HG03045 (cell line): ENCODE data around the gene IST1.
"Not testable (repeated sequence)": the region's sequence is repeated elsewhere in the genome, so short reads cannot be mapped to it uniquely, and the experiment has no call there.

Source experiments
- ATAC-seq: cut with Tn5 transposase; IDR thresholded peaks from one replicate; pipeline ENCODE4 v1.9.1; 2021; ENCODE audit warnings: mild to moderate bottlenecking, moderate library complexity; ENCODE audit not compliant: unreplicated experiment

Gene IST1

DNA sequence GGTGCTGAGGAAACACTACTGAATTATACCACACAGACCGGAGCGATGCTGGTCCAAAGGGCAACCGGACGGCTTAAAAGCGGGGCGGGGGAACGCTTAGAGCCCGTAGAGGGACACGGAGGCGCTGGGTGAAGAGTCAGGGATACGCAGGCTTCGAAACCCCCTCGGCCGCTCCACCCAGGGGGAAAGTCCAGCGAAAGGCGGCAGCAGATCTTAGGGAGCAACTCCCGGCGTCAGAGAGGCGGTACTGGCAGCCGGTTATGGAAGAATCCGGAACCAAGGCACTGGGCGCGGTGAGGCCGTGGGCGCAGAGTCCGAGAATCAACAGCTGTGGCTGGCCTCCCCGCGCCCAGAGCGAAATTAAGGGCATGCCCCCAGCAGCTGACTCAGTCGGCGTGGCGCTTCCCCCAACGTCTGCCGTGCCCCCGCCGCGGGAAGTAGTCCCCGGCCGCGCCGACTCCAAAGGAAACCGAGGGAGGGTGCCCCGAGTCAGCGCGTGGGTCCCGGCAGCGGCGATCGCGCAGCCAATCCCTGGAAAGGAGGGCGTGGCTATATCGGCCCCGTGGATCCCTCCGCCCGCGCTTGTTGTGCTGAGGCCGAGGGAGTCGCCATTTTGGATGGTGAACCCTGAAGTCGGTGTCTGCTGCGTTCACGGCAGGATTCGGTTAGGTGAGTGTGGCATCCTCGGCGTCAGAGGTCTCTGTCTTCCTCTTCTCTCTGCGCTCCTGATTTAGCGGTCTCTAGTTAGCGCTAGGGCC is at the start of gene IST1:
Gene IST1, plus strand, starts transcription at position 611 of the 758 bp plus-strand sequence. CDS start 20,110 bp downstream, outside the sequence.
- ATAC-seq: peak; percentile 88

DNA sequence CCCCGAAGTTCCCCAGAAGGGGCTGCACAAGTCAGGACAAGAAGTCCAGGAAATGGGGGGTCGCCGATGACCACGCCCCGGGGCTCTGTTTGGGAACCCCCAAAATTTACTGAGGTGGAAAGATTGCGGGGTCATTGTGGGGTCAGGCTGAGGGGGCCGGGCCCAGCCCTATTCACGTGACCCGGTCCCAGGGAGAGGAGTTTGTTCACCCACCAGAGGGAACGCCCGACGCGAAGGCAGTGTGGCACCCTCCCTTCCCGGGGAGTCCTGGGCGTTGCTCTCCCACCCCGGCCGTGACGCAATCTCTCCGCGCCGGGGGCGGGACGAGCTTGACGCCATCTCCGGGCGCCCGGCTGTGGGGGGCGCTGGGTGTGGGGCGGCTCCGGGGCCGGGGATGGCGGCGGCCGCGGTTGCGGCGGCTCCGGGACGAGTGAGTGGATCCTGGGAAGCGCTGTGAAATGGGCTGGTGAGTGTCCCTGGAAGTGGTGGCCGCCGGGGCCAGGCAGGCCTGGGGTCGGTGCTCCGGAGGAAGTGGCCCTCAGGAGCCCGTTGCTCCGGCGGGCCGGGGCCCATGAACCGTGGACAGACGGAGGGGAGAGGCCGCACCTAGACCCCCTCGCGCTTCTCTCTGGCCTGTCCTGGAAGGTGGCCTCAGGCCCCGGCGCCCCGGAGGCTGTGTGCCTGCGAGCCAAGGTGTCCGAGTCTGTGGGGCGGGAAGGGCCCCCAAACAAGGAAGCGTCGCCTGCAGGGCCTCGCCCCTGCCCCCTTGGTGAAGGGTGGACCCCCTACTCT is 49.5 kb upstream of the IST1 start, which contains the start of gene ATXN1L:
Gene ATXN1L, plus strand, starts transcription at position 338 of the 792 bp plus-strand sequence. CDS start 3,765 bp downstream, outside the sequence.
- peak; percentile 74 for ATAC-seq

DNA sequence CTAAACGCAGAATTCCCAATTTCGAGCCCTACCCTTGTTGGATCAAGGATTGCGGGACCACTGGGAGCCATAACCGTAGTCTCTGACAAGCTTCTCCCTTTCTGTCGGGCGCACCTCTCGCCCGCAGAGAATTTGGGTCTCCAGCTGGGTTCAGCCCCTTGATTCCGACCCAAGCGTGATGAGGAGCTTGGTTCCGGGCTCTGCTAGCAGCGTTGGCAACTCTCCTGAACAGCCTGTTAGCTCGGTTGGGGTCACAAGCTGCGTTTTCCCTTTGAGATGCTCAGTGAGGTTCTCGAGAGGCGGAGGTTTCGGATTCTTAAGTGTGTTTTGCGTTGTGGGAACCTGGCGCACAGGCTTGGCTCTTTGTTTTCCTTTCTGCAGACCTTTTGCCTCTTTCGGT is 48.9 kb upstream of the IST1 start:
- ATAC-seq: peak; percentile 16

DNA sequence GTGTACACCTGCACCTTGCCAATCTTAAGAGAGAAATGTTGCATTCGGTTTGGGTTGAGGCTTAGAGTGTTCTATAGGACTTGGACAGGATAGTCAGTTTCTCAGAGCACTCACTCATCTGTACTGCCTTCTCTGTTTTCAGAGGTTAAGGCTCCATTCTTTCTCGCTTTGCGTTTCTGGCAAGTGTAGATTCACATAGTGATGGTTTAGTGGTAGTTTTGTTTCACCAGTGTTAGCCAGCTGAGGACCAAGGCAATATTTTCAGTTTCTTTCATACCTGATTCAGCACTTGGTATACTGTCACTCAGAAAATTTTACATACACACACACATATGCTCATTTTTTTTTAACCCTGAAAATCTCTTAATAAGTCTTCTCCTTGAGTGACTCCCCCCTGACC is 48.2 kb upstream of the IST1 start:
- ATAC-seq: no peak

- no peak for ATAC-seq
These were observed 46.7 kb upstream of the IST1 start for GRCh38 chr16:71848622-71849021.

DNA sequence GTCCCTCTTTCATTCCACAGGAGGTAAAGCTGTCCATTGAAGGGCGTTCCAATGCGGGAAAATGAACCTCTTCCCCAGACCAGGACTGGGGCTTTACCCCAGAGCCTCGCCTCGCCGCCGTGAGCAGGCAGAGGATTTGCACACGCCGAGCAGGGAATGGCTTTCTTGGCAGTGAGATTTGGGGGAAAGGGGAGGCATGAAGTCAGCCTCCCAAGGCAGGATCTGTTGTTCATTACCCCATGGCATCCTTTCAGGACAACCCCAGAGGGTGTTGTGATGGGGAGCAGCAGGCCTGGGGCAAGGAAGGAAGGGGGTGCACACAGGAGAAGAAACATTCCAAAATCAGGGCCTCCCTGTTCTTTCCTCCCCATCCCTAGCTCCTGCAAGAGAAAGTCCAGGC is 43.6 kb upstream of the IST1 start:
- no peak for ATAC-seq

DNA sequence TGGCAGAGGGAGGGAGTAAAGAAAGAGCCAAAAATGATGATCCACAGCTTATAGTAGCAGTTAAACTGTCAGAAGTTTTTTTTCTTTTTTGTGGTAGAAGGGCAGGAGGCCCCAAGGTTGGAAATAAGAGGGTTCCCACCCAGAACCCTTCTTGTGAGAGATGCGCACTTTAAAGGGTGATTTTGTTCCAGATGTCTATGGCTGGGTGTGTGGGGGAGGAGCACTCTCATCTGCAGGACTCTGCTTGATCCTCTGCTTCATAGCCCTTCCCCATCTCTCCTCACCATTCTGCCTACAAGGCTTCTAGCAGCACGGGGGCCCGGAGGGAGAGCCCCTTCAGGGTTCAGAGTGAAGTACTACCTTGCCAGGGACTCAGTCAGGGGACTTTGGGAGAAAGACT is 43.2 kb upstream of the IST1 start:
- no peak for ATAC-seq

DNA sequence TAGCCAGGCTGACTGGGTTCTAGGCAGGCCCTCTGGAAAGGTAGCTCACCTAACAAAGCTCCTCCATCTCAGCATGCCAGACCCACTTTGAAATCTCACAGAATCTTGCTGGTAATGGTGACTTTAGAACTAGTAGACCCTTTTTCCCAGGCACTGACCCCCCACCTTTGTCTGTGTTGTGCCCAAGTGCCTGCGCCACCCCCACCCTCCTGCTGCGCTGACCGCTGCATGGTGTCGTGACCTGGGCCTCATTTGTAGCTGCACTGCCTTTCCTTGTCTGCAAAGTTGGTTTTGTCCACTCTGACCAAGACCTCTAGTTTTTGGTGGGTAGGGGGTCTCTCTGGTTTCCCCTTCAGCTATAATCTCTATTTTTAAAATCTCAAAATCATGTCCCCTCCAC is 42.8 kb upstream of the IST1 start:
- ATAC-seq: no peak

GRCh38 chr16:71853413-71853812 is 41.9 kb upstream of the IST1 start:
- ATAC-seq: peak; percentile 51

- no peak for ATAC-seq
These were observed 40.9 kb upstream of the IST1 start for GRCh38 chr16:71854369-71854948.

GRCh38 chr16:71855937-71856662 is 39.2 kb upstream of the IST1 start:
- ATAC-seq: no peak

DNA sequence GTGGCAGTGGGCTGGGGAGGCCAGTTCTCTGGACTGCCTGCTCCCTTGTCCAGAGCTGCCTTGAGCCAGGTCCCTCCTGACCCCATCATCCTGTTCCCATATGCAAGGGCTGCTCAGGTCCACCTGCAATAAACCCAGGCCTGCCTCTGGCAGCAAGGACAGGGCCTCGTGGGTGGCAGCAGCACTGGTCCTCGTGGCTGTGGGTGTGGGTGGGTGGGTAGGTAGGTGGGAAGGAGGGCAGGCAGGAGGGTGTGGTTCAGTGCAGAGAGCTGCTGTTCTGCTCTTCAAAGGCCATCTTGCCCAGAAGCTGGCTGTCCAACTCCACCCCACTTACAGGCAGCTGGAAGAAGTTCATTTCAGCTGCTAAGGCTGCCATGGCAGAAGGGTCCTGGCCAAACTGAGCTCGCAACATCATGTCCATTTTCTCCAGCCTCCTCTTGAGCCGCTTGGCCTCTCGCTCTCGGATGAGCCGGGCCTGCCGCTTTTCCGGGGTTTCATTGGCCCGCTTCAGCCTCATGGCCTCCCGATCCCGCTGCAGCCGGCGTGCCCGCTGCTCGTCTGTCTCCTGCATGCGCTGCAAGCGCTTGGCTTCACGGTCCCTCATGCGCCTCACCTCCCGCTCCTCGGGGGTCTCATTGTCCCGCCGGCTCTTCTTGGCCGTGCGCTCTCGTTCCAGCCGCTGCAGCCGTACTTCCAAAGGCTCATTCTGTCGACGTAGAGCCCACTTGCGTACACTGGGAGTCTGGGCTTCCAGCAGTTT is 35.4 kb upstream of the IST1 start:
- ATAC-seq: no peak

- ATAC-seq: no peak
These were observed 31.3 kb upstream of the IST1 start for GRCh38 chr16:71863995-71864394.

DNA sequence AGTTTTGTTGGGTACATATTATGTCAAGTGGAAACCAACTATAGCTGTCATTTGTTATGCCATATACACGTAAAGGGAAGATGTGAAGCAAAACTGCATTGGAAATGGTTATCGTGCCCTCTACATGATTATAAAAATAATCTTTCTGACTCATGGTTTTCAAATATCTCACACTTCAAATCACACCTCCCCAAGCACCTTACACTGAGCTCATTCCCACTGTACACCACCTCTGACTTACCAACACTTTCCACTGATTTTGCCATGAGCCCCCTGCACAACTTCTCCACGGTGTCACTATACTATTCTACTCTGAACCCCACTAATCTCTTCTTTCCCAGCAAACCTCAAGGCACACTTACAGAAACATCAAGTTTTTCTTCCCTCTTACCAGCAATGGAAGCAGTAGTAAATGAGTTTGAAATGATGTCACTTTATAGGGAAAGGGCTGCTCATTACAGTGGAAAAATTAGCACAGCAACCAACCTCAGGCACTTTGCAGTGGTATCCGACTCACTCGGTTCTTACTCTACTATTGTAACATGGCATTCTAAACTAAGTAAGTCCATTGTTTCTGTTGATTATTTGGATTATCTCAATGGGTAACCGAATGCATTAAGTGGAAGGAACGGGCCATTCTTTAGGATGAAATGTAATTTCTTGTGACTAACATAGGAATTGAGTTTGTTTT is 30.0 kb upstream of the IST1 start:
- no peak for ATAC-seq

DNA sequence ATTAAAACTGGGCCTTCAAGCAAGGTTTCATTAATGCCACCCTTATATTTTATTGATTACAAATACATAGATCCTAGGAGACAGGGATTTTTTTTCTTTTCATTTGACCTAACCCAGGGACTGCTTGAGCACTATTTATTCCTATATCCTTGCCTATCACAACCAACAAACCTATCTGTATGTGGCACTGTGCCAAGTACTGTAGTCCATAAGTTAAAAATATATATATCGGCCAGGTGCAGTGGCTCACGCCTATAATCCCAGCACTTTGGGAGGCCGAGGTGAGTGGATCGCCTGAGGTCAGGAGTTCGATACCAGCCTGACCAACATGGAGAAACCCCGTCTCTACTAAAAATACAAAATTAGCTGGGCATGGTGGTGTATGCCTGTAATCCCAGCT is 28.2 kb upstream of the IST1 start:
- not testable (repeated sequence) for ATAC-seq

DNA sequence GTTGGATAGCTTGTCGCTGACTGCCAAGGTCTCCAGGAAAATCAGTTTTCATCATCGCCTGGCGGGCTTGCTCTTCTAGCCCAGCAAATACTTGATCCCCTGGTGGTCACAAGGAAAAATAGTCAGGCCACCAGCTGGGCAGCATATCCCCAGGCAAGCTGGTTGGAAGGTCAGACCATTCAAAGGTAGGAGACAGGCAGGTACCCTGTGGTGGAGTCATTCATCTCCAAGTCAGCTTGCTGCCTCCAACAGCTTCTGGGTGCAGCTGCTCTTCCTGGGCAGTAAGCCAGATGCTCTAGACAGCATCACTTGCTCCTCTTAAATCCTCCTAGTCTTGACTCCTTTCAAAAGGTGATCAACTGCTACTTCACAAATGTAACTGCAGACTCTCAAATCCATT is 27.4 kb upstream of the IST1 start:
- no peak for ATAC-seq

GRCh38 chr16:71869089-71869488 is 26.2 kb upstream of the IST1 start:
- no peak for ATAC-seq

GRCh38 chr16:71870818-71871217 is 24.5 kb upstream of the IST1 start:
- ATAC-seq: no peak

- ATAC-seq: no peak
These were observed 22.1 kb upstream of the IST1 start for GRCh38 chr16:71873199-71873598.

GRCh38 chr16:71878911-71879310 is 16.4 kb upstream of the IST1 start:
- ATAC-seq: no peak
